Measurements from ENCODE around the gene PEPD.

PEPD gene

DNA sequence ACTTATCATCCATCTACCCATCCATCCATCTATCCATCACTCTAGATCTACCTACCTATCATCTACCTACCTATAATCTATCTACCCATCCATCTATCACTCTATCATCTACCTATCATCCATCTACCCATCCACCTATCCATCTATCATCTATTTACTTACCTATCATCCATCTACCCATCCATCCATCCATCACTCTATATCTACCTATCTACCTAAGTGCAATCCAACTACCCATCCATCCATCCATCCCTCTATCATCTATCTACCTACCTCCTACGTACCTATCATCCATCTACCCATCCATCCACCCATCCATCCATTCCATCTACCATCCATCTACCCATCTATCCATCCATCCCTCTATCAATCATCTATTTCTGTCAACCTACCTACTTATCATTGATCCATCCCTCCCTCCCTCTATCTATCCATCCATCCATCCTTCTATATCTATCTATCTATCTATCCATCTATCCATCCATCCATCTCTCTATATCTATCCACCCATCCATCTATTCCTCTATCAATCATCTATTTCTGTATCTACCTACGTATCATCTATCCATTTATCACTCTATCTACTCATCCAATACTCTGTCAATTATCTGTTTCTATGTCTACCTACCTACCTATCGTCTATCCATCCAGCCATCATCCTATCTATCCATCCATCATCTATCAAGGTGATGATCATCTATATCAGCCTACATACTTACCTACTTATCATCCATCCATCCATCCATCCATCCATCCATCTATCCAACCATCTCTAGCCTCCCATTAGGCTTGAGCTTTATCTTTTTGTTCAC is 99.0 kb downstream of the PEPD start:
- no peak for DNase-seq (ENCODE audit: low spot score)

DNA sequence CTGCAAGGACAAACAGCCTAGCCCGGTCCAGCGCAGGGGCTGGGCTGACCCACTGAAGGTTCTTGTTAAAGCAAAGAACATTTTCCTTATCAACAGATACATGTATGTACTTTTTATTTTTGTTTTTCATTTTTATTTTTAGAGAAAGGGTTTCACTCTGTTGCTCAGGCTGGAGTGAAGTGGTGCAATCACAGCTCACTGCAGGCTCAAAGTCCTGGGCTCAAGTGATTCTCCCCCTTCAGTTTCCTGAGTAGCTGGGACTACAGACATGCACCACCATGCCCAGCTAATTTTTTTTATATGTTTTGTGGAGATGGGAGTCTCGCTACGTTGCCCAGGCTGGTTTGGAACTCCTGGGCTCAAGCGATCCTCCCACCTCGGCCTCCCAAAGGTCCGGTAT is 100.2 kb downstream of the PEPD start:
- DNase-seq (ENCODE audit: low spot score), result no peak

DNA sequence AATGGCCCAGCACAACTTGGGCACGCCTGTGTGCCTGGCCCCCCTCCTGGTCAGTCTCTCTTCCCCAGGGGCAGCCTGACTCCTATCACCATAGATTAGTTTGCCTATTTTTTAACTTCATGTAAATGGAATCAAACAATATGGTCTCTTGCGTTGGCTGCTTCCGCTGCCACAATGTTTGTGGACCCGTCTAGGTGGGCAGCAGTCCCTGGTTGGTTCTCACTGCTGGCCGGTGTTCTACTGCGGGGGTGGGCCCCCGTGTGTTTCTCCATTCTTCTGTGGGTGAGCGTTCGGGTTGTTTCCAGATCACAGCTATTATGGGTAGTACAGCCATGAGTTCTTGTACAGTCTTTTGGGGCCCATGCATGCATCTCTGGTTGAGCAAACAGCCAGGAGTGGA is 100.8 kb downstream of the PEPD start:
- no peak for DNase-seq (ENCODE audit: low spot score)

DNA sequence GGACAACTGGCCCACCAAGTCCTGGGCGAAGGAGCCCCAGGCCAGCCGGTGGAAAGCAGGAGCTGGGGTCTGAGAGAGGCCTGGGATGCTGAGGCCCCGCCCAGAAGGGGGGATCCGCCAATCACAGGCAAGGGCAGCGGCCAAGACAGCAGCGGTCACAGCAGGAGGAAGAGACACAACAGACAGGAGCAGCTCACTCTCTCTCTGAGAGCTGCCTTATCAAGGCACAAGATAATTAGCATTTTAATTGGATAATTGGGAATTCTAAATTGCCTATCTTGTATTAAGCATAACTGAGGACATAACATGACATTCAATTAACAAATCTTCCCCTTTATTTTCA is 101.8 kb downstream of the PEPD start:
- DNase-seq (ENCODE audit: low spot score), result no peak

DNA sequence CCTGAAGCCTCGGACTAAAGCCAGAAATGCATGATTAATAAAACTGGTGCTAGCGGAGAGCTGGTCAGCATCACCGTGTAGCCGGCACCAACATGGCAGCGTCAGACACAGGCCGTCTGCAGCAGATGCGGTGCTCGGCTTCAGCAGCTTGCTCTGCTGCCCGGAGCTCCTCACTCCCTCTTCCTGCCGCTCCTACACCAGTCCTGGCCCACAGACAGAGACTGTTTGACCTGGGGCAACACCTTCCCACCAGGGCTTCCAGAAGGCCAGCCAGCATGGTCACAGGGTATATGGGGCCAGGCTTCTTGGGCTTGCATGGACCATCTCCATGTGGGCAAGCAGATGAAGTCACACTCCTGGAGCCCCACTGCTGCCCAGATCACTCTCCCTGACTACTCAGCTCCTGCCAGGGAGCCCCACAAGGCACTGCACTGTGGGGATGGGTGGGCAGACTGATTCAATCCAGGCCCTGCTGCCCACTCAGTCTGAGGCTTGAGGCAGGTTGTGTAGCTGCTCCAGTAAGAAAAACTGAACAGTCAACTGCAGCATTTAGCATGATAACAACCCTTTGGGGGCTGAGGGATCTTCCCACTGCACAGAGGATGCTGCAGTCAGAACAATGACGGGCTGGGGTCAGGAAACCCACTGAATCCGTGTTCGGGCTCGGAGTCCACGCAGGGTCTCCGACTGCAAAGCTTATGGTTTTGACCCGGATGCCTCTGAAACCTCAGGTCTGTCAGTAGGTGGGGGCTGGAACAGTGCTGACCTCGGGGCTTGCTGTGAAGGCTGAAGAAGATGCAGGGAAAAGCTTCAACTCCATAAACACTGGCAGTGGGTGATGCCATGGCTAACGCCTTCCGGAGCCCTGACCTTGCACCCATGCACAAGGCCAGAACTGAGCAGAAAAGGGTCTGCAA is 102.5 kb downstream of the PEPD start:
- DNase-seq (ENCODE audit: low spot score), result no peak

DNA sequence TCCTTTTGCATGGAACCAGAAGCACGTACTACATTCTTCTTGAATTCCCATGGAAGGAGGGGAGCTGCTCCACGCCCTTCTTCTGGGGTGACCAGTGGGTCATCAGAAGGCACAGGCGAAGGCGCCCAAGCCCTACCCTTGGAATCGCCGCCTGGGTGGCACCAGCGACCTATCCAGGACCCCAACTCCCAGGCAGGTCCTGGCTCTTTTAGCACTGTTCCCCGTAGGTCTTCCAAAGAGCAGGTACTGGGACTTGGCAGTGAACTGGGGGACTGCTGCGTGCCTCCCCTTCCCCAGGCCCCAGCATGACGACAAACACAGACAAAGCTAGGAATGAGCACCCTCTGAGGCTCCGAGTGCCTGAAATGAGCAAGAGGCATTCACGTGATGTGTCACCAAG is 103.1 kb downstream of the PEPD start:
- DNase-seq (ENCODE audit: low spot score), result no peak

DNA sequence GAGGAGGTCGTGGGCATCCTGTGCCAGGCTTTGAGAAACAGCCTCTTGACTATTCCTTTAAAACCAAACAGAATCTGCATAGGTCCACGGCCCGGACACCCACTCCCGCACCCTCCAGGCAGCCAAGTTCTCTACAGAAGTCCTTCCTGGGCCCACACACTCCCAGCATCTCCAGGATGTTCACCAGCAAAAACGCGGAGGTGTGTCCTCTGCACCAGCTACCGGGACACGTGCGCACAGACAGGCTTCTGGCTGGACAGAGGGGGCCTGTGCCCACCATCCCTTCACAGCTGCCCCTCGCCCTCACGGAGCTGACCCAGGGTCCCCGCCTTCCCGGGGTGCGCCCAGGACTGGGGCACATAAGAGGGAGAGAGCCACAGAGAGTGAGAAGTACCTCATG is 103.8 kb downstream of the PEPD start:
- no peak for DNase-seq (ENCODE audit: low spot score)

DNA sequence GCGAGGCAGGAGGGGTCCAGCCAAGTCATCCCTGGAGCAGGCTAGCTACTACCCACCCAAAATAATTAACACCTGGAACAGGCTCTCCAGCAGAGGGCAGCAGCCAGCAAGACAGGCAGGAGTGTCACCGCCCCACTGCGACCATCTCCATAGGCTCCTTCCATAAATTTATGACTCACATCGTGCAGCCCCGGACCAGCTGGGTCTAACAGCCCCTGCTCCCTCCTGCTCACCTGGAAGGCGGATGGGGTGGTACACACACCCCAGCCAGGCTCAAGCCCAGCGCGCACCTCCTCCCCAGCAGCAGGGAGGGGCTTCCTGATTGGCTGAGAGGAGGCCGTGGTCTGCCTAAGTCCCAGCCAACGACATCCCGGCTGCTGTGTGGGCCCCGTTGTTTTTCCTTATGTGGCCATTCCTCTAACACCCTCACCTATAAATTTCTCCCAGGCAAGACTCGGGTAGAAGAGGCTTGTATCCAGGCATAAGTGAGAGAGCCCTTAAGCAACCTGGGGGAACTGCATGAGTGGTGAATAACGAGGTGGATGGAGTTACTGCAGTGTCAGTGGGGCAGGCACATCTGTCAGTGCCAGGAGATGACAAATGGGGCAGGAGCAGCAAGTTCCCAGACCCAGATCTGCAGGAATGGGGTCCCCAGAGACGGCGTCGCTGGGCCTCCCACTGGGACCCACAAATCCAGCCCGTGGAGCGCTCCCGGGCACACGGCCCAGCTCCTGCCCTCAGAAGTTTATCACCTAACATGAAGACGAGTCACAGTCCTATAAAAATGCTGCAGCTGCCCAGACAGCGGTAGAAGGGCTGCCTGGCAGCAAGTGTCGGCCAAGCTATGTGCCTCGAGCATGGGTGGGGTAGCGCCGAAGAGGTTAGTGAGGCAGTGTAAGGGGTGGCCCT is 105.0 kb downstream of the PEPD start:
- peak; percentile 62 for DNase-seq (ENCODE audit: low spot score)

DNA sequence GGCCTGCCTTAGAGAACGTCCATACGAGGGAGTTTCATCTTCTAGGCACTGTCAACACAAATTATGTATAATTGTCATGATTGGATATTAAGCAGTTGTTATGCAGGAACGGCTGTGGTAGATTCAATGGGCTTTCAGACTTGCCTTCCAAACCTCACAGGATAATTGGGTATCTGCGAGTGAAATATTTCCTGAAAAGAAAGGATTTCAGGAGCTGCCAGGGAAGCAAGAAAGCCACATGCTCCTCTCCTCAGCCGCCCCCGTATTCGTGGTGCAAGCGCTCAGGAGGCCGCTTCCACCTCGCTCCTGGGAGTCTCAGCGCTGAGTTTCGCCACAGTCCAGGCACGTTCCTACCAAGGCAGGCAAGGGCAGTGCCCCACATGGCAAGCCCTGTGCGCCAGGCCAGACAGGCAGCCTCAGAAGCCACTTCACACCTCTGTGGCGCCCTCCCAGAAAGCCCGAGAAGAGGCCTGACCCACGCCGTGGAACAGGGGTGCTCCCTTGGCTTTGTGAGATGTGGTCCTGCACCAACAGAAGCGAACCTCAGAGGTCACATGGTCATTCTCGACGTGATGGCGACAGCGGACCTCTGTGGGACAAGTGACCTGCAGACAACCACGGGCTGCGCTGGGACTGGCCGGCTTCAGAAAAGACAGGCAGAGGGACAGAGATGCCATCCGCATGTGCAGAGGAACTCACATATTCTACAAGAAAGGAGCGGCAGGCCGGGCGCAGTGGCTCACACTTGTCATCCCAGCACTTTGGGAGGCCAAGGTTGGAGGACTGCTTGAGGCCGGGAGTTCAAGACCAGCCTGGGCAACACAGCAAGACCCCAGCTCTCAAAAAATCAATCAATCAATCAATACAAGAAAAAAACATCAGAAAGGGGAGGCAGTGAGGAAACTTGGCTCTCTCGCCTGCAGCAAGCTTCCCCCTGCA is 106.7 kb downstream of the PEPD start:
- DNase-seq (ENCODE audit: low spot score), result no peak

DNA sequence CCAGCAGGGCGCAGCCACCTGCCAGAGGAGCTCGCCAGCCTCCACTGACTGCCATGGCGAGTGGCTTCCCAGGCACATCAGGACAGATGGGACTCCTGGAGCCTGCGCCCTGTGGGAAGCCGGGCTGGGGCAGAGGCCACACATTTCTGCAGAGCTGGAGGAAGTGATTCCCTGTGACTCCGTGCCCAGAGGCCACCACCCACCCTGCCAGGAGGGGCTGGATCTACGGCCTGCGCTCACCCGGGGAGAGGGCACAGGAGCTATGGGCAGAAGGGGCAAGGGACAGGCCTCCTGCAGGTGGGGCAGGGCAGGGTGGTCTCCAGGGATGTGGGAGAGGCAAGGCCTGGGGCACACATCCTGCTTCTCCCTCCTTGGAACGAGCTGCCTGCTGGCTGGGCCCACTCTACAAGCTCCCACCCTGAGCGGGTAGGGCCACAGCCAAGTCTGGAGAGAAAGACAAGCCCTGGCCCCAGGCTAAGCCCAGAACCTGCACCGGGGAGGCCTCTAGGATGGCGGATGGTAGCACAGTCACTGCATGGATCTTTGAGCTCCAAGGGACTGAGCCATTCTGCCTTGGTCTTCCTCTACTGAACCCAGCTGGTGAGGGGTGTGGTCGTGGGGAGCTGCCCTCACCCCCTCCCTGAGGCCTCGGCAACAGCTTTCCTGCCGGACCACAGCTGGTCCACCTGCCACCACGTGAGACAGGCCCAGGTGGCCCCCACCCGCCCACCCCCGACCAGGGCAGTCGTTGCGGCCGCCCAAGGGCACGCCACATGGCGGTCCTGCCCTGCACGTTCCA is 107.5 kb downstream of the PEPD start:
- DNase-seq (ENCODE audit: low spot score), result no peak

DNA sequence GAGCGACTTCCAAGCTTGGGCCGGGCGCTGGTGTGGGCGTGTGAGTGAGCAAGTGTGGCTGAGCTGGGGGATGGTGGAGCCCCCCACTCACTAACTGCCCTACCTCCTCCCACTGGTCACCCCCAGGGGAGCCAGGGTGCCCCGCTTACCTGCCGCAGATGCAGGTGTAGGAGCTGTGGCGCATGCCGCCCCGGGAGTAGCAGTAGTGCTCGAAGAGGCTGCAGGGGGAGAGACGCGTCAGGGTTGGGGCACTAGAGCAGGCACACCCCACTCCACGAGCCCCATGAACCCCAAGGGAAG is 108.2 kb downstream of the PEPD start:
- no peak for DNase-seq (ENCODE audit: low spot score)

DNA sequence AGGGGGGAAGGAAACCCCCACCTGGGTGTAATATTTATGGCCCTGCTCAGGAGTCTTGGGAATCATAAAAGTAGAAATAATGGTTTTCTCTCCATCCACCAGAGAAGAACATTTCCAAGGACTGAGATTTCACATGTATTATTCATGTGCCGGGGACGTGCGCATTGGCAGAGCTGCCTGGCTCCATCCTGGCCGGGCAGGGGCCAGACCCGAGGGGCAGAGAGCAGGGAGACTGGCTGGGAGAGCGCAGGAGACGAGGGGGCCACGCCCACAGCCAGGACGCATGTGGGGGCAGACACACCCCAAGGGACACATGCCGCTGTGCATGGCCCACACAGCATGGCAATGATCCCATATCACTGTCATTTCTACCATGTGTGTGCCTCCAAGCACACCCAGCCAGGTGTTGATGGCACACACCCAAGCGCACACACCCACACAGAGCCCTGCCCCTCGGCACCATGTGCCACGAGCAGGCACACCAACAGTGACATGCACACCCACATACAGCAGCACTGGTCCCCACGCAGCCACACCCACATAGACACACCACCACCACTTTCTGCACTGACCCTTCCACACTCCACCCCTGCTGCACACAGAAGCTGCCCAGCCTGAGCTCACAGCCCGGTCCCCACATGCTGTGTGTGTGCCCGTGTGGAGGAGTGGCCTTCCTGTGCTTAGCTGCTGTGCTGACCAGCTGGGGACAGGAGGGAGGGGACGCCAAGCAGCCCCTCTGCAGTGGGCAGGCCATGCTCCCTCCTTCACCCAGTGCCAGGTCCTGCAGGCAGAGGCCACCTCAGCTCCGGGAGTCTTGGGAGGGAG is 108.8 kb downstream of the PEPD start:
- DNase-seq (ENCODE audit: low spot score), result no peak

DNA sequence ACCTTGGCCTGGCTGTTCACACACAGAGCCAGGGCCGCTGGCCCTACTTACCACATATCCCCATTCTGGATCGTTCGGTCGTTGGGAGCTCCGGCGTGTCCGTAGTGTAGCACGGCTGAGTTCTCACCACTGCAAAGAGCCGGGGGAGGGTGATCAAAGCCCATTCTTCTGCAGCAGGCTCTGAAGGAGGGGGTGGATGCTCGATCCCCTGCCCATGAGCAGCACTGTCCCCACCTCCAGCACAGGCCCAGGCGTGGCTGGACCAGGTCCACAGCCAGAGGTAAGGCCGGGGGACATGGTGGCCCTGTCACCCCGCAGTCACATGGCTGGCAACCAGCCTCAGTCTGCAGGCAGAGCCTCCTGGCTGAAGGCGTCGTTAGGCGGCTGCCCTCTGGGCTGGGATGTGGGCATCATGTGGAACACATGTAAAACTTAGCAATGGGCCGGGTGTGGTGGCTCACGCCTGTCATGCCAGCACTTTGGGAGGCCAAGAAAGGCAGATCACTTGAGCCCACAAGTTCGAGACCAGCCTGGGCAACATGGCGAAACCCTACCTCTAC is 109.9 kb downstream of the PEPD start:
- no peak for DNase-seq (ENCODE audit: low spot score)

DNA sequence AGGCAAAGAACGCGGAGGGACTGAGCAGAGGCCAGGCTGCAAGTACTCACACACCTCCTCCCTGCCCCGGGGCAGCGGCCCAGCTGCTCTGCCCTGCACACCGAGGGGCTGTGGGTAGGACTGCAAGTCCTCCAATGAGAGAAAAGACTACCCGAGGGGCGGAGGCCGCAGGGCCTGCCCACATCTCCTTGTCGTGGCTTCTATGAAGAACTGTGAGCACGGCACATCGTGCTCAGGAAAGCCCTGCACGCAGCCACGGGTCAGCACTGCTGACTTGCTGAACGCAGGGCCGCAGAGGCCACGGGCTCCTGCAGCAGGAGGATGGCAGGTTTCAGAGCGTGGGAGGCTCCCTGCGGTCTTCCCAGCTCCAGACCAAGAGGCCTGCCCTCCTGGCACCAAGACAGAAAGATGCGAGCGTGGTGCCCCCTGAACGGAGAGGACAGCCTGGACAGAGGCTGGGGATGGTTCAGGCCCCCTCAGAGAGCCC is 110.6 kb downstream of the PEPD start:
- no peak for DNase-seq (ENCODE audit: low spot score)

DNA sequence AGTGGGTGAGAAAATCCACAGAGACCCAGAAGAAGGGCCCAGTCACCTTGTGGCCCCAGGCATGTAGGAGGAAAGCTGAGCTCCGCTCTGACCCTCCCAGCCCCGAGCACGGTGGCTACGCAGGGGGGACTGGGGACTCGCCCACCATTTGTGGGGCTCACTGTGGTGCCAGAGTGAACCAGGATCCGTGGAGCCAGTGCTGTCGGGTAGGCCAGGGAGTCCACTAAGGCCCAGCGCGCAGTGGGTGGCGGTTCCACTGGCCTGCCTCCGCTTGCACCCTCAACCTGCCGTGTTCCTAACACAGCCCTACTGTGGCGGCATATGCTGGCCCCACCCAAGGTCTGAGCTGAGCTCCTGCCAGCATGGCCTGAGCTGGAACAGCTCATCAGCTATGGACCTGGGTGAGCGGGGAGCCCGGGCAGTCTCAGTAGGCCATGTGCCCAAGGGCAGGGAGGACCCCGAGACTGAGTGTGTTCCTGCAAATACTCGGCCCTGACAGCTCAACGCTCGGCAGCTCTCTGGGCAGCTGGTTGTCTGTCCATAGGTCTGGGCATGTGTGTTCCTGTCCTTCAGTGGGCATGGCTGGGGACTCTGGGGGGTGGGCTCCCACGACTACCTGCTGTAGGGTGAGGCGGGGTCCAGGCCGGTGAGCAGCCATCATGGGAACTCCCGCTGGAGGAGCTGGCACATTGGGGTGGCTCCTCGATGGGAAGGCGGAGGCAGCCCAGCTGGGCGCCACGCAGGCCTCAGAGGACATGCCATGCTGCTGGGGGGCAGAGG is 111.5 kb downstream of the PEPD start:
- DNase-seq (ENCODE audit: low spot score), result no peak

DNA sequence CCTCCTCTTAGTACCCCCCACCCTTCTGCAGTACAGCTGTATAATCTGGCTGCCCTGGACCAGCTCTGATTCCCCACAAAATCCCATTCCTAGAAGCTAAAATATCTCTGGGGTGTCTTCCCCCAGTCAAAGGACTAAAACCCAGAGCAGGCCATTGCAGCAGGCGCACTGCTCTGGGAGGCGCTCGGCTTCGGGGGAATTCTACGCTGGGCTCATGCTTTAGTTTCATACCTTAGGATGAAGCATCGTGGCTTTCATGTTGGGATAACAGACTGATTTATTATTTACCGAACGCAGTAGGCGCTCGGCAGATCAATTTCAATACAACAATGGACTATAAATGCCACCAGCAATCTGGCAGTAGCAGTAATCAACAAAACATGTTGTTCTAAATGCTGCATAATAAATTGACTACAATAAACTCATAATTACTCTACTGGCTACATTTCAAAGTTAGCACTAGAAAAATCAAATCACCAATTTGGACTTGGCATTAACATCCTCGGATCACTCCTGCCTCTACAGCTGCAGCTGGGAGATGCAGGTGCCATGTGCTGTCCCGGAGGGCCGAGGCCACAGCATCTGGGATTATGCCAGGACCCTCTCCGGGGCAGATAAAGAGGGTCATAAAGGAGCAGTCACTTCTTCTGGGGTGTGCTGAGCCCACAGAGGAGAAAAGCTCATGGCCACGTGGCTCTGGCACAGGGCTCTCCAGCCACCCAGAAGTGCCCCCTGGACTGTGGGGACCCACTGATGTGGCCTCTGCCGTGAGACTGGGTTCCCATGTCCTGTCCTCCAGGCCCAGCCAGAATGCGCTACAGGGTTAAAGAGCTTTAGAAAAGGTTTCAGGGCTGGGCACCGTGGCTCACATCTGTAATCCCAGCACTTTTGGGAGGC is 112.8 kb downstream of the PEPD start:
- DNase-seq (ENCODE audit: low spot score), result no peak

DNA sequence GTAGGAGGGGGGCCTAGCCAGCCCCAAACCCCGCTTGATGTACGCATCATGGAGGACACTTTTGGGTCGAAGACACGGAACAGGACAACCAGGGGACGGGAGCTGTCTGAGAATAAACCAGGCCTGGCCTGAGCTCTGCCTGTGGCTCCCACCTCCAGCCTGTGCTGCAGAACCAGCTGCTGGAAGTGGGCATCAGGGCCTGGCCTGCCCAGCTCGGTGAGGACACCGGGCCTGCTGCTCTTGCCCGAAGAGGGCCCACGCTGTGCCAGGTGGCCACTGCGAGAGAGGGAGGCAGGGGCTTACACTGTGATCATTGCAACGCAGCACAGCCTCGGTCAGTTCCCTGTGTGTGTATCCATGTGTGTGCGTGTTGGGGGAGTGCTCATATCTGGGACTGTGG is 113.5 kb downstream of the PEPD start:
- no peak for DNase-seq (ENCODE audit: low spot score)

Measured in LoVo (cell line).